Ishikawa (cell line): Measurements from ENCODE around the gene CBLB.

Experiments used
- CREB1 ChIP-seq: IDR thresholded peaks from 2 replicates; pipeline ENCODE4 v1.6.1; 2012; ENCODE audit warnings: low read depth
- EGR1 ChIP-seq: IDR thresholded peaks from 2 replicates; pipeline ENCODE4 v1.6.1; 2012
- EP300 ChIP-seq: IDR thresholded peaks from 2 replicates; pipeline ENCODE4 v1.6.1; 2012; ENCODE audit warnings: borderline replicate concordance
- FOXM1 ChIP-seq: IDR thresholded peaks from 2 replicates; pipeline ENCODE4 v1.6.1; 2012; ENCODE audit warnings: low read depth, borderline replicate concordance
- NFIC ChIP-seq: IDR thresholded peaks from 2 replicates; pipeline ENCODE4 v1.6.1; 2012
- RAD21 ChIP-seq: IDR thresholded peaks from 2 replicates; pipeline ENCODE4 v1.6.1; 2012; ENCODE audit warnings: low read depth
- REST ChIP-seq: IDR thresholded peaks from 2 replicates; pipeline ENCODE4 v1.6.1; 2012; ENCODE audit warnings: low read depth, mild to moderate bottlenecking
- TCF12 ChIP-seq: IDR thresholded peaks from 2 replicates; pipeline ENCODE4 v1.6.1; 2012; ENCODE audit warnings: low read depth
- ZBTB7A ChIP-seq: IDR thresholded peaks from 2 replicates; pipeline ENCODE4 v1.6.1; 2012; ENCODE audit warnings: low read depth

GRCh38 chr3:105613120-105613519 is 255.7 kb downstream of the CBLB start:
- TF ChIP-seq TCF12 (no peak), NFIC (no peak), EP300 (no peak), REST (no peak), RAD21 (no peak), FOXM1 (no peak), CREB1 (no peak), EGR1 (no peak), ZBTB7A (no peak)
